HCT116 (cell line): ENCODE measurements around the gene DLX2. TPM values are rescaled to one million over a fixed set of nuclear protein-coding genes. Genes with fewer than 3 reads are reported as not detected.

ENCODE experiments used
- ATAC-seq: fragments of 200-7000 bp; cut with Tn5 transposase; 2 replicates; pipeline ENCODE4 v1.9.1; 2020; ENCODE audit warnings: mild to moderate bottlenecking, moderate library complexity
- BruUV-seq: library from RNA; stranded (reverse); fragments of 400-500 nt; replicated peaks from 2 replicates; lab custom pipeline; 2021; lab: Mats Ljungman, UMichigan
- CTCF ChIA-PET: fragments of 300-600 bp; sonication (Branson Sonifier 250); formaldehyde crosslinking; loops from one replicate; lab custom pipeline; 2021; ENCODE audit warnings: antibody characterized with exemption; lab: Charles Lee
- POLR2A ChIA-PET: fragments of 300-600, 350-600 bp; sonication (Branson Sonifier 250); formaldehyde crosslinking; loops from one replicate; lab custom pipeline; 2021; ENCODE audit warnings: antibody characterized with exemption; lab: Charles Lee
- RAD21 ChIA-PET, 2 experiments: fragments of 300-600 bp; sonication (Branson Sonifier 250); formaldehyde crosslinking; loops; one replicate each; lab custom pipeline; 2023; ENCODE audit warnings: low total read pairs in 2 of 2; ENCODE audit not compliant: uncharacterized antibody in 2 of 2, unreplicated experiment in 2 of 2, low non-redundant PET in 1 of 2; lab: Charles Lee
- DNase-seq: peaks from one replicate; pipeline ENCODE4 v3.0.0-alpha.2; 2010; ENCODE audit warnings: low read depth, low spot score
- H2AFZ ChIP-seq: fragments of 200-600 bp; shearing (Covaris generic), sonication (generic); 2 replicates; pipeline ENCODE4 v1.6.1; 2017; ENCODE audit warnings: low read depth, mixed run types, mixed read lengths, antibody characterized with exemption, low read length; ENCODE audit not compliant: poor library complexity, severe bottlenecking
- H3K27ac ChIP-seq: 2 replicates; pipeline ENCODE4 v1.5.1; 2012; ENCODE audit warnings: low read depth, low read length
- H3K27me3 ChIP-seq: fragments of 200-600 bp; sonication (generic); 2 replicates; pipeline ENCODE4 v1.6.1; 2016; ENCODE audit warnings: mixed run types, low read length, mixed read lengths; ENCODE audit not compliant: insufficient read depth
- H3K36me3 ChIP-seq, 2 experiments: fragments of 200-500 bp in 1 of 2; fragments of 200-600 bp in 1 of 2; sonication (Bioruptor generic) in 1 of 2; sonication (generic) in 1 of 2; 2 replicates each; pipeline versions ENCODE4 v1.5.1 to v1.6.1; 2014 to 2016; ENCODE audit warnings: low read length in 2 of 2, inconsistent platforms in 1 of 2, mixed read lengths in 1 of 2, mixed run types in 1 of 2; ENCODE audit not compliant: insufficient read depth in 2 of 2, control insufficient read depth in 1 of 2
- H3K4me1 ChIP-seq, 2 experiments: fragments of 200-600 bp in 1 of 2; sonication (generic) in 1 of 2; 2 replicates each; pipeline versions ENCODE4 v1.5.1 to v1.6.1; 2012 to 2017; ENCODE audit warnings: low read length in 2 of 2, inconsistent platforms in 1 of 2, mild to moderate bottlenecking in 1 of 2, mixed read lengths in 1 of 2, mixed run types in 1 of 2, moderate library complexity in 1 of 2; ENCODE audit not compliant: insufficient read depth in 2 of 2, control insufficient read depth in 1 of 2
- H3K4me2 ChIP-seq: fragments of 200-600 bp; sonication (generic); 2 replicates; pipeline ENCODE4 v1.6.1; 2017; ENCODE audit warnings: mixed run types, low read length, mixed read lengths
- H3K4me3 ChIP-seq, 2 experiments: fragments of 200-600 bp in 1 of 2; sonication (generic) in 1 of 2; replicated peaks in 1 of 2; 2 replicates each; pipeline ENCODE4 v1.5.1; 2011 to 2016; ENCODE audit warnings: low read length in 2 of 2, control low read depth in 1 of 2, low read depth in 1 of 2, mild to moderate bottlenecking in 1 of 2, mixed read lengths in 1 of 2, mixed run types in 1 of 2
- H3K79me2 ChIP-seq: fragments of 200-600 bp; sonication (generic); 2 replicates; pipeline ENCODE4 v1.6.1; 2017; ENCODE audit warnings: mild to moderate bottlenecking, mixed run types, low read length, moderate library complexity, mixed read lengths; ENCODE audit not compliant: insufficient read depth
- H3K9ac ChIP-seq: fragments of 200-600 bp; sonication (generic); 2 replicates; pipeline ENCODE4 v1.6.1; 2016; ENCODE audit warnings: low read length, mixed read lengths
- H3K9me2 ChIP-seq: fragments of 200-600 bp; sonication (generic), shearing (Covaris generic); 2 replicates; pipeline ENCODE4 v1.6.1; 2017; ENCODE audit warnings: mixed run types, mild to moderate bottlenecking, moderate library complexity; ENCODE audit not compliant: insufficient read depth
- H3K9me3 ChIP-seq, 2 experiments: fragments of 200-500 bp in 1 of 2; fragments of 200-600 bp in 1 of 2; sonication (Bioruptor generic) in 1 of 2; sonication (generic) in 1 of 2; 2 replicates each; pipeline ENCODE4 v1.6.1; 2014 to 2017; ENCODE audit warnings: low read length in 2 of 2, mixed read lengths in 2 of 2, inconsistent platforms in 1 of 2, low read depth in 1 of 2, mild to moderate bottlenecking in 1 of 2, mixed run types in 1 of 2, moderate library complexity in 1 of 2; ENCODE audit not compliant: control insufficient read depth in 1 of 2, insufficient read depth in 1 of 2
- H4K20me1 ChIP-seq: fragments of 200-600 bp; sonication (generic), shearing (Covaris generic); 2 replicates; pipeline ENCODE4 v1.6.1; 2017; ENCODE audit warnings: mixed run types, mild to moderate bottlenecking, moderate library complexity; ENCODE audit not compliant: insufficient read depth
- CBX3 ChIP-seq: IDR thresholded peaks from 2 replicates; pipeline ENCODE4 v1.6.1; 2012; ENCODE audit warnings: low read depth
- EGR1 ChIP-seq: IDR thresholded peaks from 2 replicates; pipeline ENCODE4 v1.6.1; 2012; ENCODE audit warnings: low read depth
- EZH2phosphoT487 ChIP-seq: fragments of 200-600 bp; IDR thresholded peaks from 2 replicates; pipeline ENCODE4 v1.6.1; 2018; ENCODE audit warnings: antibody characterized with exemption, borderline replicate concordance
- JUND ChIP-seq: IDR thresholded peaks from 2 replicates; pipeline ENCODE4 v1.6.1; 2012
- POLR2A ChIP-seq: IDR thresholded peaks from 2 replicates; pipeline ENCODE4 v1.7.0; 2011; ENCODE audit warnings: borderline replicate concordance; ENCODE audit not compliant: insufficient read depth, insufficient read length; ENCODE audit errors: extremely low read depth
- SIN3A ChIP-seq: IDR thresholded peaks from 2 replicates; pipeline ENCODE4 v1.6.1; 2012; ENCODE audit warnings: low read depth
- TCF7L2 ChIP-seq: IDR thresholded peaks from 2 replicates; pipeline ENCODE4 v1.7.0; 2011; ENCODE audit warnings: borderline replicate concordance, inconsistent platforms; ENCODE audit not compliant: insufficient read depth, insufficient read length; ENCODE audit errors: extremely low read depth
- YY1 ChIP-seq: IDR thresholded peaks from 2 replicates; pipeline ENCODE4 v1.6.1; 2011; ENCODE audit warnings: low read length, low read depth, moderate library complexity, mild to moderate bottlenecking; ENCODE audit not compliant: insufficient replicate concordance; ENCODE audit errors: extremely low read depth
- ZFX ChIP-seq: fragments of 450-650 bp; IDR thresholded peaks from 2 replicates; pipeline ENCODE4 v1.6.1; 2017
- intact Hi-C: fragments of 100-400 bp; cut with micrococcal nuclease; formaldehyde crosslinking; loops from 2 replicates; pipeline ENCODE4 v1.10.0; 2022
- total RNA-seq: library from RNA; stranded (reverse); gene quantifications from one replicate; pipeline ENCODE4 v1.2.1, GENCODE V29; 2021; ENCODE audit not compliant: unreplicated experiment
- TF ChIP-seq, protein P1 (sequence below): IDR thresholded peaks from 2 replicates; pipeline ENCODE4 v1.6.1; 2011; ENCODE audit warnings: mild to moderate bottlenecking, low read length, moderate library complexity; ENCODE audit not compliant: insufficient replicate concordance; ENCODE audit errors: extremely low read depth
- TF ChIP-seq, protein P2 (sequence below): IDR thresholded peaks from 2 replicates; pipeline ENCODE4 v1.6.1; 2012
- TF ChIP-seq, protein P3 (sequence below): IDR thresholded peaks from 2 replicates; pipeline ENCODE4 v1.6.1; 2012; ENCODE audit warnings: low read depth

Gene DLX2
- total RNA-seq, 1 experiment from 2014 or later: 3.7 TPM

- TF ChIP-seq TCF7L2 (no peak), CBX3 (no peak)
Measured at GRCh38 chr2:172135446-172135845, 32.7 kb upstream of the DLX2 start (continued).

DNA sequence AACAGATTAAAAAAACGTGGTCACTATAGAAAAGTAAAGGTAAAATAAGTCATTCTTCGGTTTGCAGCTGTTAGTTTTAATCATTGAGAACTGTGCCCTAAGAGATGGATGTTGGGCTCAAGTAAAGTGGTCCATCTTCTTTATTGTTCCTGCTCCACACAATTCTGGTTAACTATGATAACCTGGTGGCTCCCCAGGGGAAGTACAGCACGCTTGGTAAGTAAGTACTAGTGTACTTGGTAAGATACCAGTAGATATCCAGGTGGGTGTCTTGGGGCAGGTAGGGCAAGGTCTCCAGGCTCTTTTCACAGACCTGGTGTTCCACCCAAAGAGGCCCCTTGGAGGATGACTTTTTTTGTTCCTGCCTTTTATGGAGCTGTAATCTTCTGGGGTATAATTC, 31.6 kb upstream of the DLX2 start:
- intact Hi-C loops: no loop called here
- H2AFZ ChIP-seq: no peak overlapping the region
- no peaks in the 10 kb centered on the region for H3K36me3 ChIP-seq
- H3K4me2 ChIP-seq: no peak overlapping the region
- ChIA-PET CTCF (no interaction called here), POLR2A (no interaction called here), RAD21 (no interaction called here)
- no peak overlapping the region for H3K9ac ChIP-seq
- H3K79me2 ChIP-seq: no peaks in the 10 kb centered on the region
- no peaks in the 10 kb centered on the region for H3K4me1 ChIP-seq
- DNase-seq: no peak
- no peak for TF ChIP-seq POLR2A
- TF ChIP-seq, protein P1, sequence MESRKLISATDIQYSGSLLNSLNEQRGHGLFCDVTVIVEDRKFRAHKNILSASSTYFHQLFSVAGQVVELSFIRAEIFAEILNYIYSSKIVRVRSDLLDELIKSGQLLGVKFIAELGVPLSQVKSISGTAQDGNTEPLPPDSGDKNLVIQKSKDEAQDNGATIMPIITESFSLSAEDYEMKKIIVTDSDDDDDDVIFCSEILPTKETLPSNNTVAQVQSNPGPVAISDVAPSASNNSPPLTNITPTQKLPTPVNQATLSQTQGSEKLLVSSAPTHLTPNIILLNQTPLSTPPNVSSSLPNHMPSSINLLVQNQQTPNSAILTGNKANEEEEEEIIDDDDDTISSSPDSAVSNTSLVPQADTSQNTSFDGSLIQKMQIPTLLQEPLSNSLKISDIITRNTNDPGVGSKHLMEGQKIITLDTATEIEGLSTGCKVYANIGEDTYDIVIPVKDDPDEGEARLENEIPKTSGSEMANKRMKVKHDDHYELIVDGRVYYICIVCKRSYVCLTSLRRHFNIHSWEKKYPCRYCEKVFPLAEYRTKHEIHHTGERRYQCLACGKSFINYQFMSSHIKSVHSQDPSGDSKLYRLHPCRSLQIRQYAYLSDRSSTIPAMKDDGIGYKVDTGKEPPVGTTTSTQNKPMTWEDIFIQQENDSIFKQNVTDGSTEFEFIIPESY: no peak
- TF ChIP-seq YY1: no peak
- no peak for TF ChIP-seq JUND
- no peak for TF ChIP-seq SIN3A
- no peak for TF ChIP-seq EGR1
- TF ChIP-seq, protein P2, sequence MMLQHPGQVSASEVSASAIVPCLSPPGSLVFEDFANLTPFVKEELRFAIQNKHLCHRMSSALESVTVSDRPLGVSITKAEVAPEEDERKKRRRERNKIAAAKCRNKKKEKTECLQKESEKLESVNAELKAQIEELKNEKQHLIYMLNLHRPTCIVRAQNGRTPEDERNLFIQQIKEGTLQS: no peak
- TF ChIP-seq CBX3: no peak
- TF ChIP-seq ZFX: no peak
- TF ChIP-seq EZH2phosphoT487: no peak
- TF ChIP-seq, protein P3, sequence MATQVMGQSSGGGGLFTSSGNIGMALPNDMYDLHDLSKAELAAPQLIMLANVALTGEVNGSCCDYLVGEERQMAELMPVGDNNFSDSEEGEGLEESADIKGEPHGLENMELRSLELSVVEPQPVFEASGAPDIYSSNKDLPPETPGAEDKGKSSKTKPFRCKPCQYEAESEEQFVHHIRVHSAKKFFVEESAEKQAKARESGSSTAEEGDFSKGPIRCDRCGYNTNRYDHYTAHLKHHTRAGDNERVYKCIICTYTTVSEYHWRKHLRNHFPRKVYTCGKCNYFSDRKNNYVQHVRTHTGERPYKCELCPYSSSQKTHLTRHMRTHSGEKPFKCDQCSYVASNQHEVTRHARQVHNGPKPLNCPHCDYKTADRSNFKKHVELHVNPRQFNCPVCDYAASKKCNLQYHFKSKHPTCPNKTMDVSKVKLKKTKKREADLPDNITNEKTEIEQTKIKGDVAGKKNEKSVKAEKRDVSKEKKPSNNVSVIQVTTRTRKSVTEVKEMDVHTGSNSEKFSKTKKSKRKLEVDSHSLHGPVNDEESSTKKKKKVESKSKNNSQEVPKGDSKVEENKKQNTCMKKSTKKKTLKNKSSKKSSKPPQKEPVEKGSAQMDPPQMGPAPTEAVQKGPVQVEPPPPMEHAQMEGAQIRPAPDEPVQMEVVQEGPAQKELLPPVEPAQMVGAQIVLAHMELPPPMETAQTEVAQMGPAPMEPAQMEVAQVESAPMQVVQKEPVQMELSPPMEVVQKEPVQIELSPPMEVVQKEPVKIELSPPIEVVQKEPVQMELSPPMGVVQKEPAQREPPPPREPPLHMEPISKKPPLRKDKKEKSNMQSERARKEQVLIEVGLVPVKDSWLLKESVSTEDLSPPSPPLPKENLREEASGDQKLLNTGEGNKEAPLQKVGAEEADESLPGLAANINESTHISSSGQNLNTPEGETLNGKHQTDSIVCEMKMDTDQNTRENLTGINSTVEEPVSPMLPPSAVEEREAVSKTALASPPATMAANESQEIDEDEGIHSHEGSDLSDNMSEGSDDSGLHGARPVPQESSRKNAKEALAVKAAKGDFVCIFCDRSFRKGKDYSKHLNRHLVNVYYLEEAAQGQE: no peak
- no peaks in the 10 kb centered on the region for H3K9me2 ChIP-seq
- H3K4me3 ChIP-seq: no peak overlapping the region
- H3K27me3 ChIP-seq: no peaks in the 10 kb centered on the region
- no peaks in the 10 kb centered on the region for H3K9me3 ChIP-seq
- no peaks in the 10 kb centered on the region for H4K20me1 ChIP-seq
- peak; percentile 63 for ATAC-seq
- BruUV-seq: no TSS peak
- H3K27ac ChIP-seq: no peak overlapping the region
